Pulmonary artery endothelial cell (primary cell): ENCODE measurements around the gene DKKL1. TPM values are rescaled to one million over a fixed set of nuclear protein-coding genes. Genes with fewer than 3 reads are reported as not detected.

Experiments used
- DNase-seq: peaks from one replicate; pipeline ENCODE4 v3.0.0-alpha.2; 2011; ENCODE audit warnings: low read depth, low spot score
- total RNA-seq: library from RNA; depleted of rRNA; stranded (reverse); fragments of >200 nt; gene quantifications from 2 replicates; pipeline ENCODE4 v1.2.3, GENCODE V29; 2014

DKKL1 gene
- total RNA-seq, 1 donor from 2014 or later: not detected

- DNase-seq: no peak
Measured at GRCh38 chr19:49396738-49397505, 33.2 kb downstream of the DKKL1 start.

DNA sequence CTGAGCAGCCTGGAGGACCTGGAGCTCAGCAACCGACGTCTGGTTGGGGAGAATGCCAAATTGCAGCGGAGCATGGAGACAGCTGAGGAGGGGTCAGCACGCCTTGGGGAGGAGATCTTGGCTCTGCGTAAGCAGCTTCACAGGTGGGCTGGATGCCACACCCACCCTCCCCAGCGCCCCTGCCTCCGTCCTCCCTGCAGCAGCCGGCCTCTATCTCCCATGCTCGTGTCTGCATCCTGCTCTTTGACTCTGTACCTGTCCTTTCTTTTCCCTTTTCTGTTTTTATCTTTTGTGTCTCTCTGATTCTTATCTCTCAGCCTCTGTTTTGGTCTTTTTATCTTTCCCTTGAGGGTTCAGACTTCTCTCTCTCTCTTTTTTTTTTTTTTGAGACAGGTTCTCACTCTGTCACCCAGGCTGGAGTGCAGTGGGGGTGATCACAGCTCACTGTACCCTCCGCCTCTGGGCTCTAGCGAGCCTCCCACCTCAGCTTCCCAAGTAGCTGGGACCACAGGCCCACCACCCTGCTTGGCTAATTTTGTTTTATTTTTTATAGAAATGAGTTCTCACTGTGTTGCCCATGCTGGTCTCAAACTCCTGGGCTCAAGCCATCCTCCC is 34.4 kb downstream of the DKKL1 start:
- no peak for DNase-seq

DNA sequence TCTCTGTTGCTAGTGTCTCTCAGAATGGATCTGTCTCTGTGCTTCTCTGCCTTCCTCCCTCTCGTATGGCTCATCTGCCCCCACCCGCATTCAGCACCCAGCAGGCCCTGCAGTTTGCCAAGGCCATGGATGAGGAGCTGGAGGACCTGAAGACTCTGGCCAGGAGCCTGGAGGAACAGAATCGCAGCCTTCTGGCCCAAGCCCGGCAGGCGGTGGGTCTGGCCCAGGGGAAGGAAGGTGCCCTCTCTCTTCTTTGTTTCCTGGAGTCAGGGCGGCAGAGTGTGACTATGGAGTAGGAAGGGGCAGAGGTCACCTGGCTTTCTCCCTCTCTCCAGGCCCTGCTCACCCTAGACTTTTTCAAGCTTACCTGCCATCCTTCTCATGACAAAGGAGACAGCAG is 35.3 kb downstream of the DKKL1 start:
- DNase-seq: no peak

DNA sequence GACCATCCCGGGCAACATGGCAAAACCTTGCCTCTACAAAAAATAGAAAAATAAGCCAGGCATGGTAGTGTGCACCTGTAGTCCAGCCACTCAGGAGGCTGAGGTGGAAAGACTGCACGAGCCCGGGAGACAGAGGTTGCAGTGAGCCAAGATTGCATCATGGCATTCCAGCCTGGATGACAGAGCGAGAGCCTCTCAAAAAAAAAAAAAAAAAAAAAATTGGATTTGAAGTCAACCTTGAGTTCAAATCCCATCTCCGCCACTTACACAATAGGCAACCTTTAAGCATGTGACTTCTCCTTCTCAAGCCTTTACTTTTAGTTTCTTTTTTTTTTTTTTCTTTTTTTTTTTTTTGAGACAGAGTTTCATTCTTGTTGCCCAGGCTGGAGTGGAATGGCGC is 36.4 kb downstream of the DKKL1 start:
- no peak for DNase-seq

DNA sequence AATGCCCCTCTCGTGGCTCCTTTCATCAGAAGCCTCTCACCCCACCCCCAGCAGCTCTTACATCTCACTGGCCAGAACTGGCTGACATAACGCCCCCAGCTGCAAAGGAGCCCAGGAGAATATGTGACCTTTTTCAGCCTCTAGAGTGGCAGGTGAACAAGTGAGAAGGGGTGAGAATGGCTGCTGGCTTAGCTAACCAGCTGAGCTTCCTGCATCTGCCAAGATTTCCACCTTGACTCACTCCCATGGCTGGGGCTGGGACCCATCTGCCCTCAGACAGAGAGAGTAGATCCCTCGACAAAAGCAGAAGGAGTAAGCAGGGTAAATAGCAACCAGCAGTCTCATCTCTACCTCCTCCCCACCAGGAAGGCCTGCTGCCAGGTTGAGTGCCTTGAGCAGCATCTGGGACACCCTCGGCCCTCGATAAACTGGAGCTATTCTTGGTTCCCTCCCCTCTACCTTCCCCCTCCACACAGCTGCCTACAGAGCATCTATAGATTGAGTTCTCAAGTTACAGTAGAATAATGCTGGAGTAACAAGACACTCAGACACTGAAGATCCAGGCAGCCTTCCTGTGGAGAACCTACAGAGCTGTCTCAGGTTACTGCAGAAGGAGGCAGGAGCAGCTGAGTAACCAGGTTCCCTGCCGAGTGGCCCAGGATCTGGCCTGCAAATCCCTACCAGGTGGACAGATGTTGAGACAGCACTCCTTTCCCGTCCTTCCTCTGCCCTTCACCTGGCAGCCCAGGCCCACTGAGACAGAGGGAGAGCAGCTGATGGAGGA is 39.9 kb downstream of the DKKL1 start:
- no peak for DNase-seq

DNA sequence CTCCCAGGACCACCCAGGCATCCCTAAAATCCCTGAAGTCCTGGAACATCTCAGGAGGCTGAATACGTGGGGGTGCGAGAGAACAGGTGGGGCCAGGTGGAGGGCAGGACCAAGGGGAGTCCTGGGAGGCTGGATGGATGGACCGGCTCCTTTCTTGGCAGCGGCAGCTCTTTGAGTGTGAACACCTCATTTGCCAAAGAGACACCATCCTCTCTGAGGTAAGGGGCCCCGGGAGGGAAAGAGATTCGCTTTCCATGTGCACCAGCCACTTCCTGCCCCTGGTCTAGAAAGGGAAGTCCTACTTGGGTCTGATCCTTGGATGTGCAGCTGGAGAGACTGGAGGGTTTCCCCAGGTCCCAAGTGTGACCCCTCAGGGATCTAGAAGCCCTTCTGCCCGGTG is 43.4 kb downstream of the DKKL1 start:
- DNase-seq: no peak

DNA sequence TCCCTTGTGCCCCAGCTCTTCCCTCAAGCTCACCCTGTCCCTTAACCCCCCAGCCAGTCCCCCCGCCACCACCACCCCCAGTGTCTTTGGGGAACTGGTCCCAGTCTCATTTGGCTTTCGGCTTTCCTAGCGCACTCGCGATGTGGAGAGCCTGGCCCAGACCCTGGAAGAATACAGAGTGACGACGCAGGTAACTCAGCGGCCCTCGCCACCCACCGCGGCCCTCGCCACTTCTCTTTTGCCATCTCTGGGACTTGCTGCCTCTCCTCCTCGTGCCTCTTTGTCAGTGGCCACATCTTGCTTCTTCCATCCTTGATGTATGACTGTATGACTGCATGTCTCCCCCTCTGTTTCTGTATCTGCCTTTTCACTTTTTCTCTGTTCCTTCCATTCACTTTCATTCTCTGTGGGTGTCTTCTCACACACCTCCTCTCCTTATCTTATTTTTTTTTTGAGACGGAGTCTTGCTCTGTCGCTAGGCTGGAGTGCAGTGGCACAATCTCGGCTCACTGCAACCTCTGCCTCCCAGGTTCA is 43.9 kb downstream of the DKKL1 start:
- no peak for DNase-seq

DNA sequence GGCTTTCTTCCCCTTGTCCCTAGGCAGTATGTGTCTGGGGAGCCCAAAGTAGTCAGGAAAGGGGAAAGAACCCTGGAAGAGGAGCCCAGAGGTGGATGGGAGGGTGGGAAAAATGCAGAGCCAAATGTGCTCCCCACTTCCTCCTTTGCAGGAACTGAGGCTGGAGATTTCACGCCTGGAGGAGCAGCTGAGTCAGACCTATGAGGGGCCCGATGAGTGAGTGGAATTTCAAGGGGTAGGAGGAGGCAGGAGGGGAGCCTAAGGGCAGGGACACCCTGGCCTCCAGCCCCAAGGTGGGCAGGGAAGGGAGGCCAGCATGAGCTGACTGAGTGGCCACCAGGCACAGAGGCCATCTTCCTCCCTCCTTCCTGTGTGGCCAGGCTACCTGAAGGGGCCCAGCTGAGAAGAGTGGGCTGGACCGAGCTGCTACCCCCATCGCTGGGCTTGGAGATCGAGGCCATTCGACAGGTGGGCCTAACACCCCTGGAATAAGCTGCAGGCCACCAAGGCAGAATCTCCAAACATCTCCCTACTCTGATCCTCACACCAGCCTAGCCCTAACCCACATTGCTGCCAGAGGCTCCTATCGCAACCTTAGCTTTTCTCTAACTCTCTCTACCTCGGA is 45.3 kb downstream of the DKKL1 start:
- DNase-seq: no peak

GRCh38 chr19:49409441-49410029 is 45.9 kb downstream of the DKKL1 start:
- DNase-seq: no peak

- no peak for DNase-seq
Measured at GRCh38 chr19:49411681-49412326, 48.1 kb downstream of the DKKL1 start.

- no peak for DNase-seq
Measured at GRCh38 chr19:49413348-49413747, 49.7 kb downstream of the DKKL1 start.

- no peak for DNase-seq
Measured at GRCh38 chr19:49414256-49414655, 50.6 kb downstream of the DKKL1 start.

DNA sequence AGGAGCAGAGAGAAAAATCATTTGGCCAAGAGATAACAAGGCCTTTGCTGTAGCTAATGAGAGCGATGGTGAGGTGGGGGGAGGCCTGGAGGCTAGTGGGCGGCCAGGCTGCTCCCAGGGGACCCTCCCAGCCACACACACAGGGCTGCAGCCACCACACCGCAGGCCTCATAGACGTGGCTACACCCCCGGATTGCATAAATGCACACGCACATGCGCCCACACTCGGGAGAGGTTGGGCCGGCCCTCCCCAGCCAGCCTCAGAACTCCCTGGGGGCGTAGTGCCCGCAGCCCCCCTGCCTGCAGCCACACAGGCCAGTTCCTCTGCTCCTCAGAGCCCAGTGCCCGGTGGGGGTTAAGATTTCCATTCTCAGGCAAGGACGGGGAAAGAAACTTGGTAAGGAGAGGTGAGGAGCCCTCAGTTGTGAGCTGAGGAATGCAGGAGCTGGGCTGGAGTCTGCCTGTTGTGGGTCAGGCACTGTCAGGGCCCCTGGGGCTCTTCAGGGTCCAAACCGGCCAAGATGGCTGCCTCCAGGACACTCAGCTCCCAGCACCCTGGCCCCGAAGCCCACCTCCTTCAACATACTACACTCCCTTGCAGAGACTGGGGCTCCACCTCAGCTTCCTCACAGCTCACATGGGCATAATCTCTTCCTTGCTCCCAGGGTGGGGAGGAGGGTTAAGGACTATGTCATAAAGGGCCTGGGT is 51.6 kb downstream of the DKKL1 start:
- DNase-seq: no peak

GRCh38 chr19:49415810-49416200 is 52.1 kb downstream of the DKKL1 start:
- no peak for DNase-seq

DNA sequence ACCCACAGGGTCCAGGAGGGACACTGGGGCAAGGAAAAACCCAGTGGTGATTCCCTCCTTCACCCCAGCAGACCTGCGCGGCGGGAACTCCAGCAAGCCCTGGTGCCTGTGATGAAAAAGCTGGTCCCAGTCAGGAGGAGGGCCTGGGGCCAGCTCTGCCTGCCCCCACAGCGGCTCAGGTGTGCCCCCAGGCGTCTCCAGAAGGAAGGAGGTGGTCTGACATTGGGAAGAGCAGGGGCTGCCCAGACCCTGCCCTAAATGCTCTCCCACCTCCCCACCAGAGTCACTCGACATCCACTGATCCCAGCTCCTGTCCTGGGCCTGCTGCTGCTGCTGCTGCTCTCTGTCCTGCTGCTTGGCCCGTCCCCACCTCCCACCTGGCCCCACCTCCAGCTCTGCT is 53.4 kb downstream of the DKKL1 start:
- DNase-seq: no peak

GRCh38 chr19:49418511-49418910 is 54.8 kb downstream of the DKKL1 start:
- no peak for DNase-seq

GRCh38 chr19:49419173-49419572 is 55.5 kb downstream of the DKKL1 start:
- DNase-seq: no peak

- no peak for DNase-seq
Measured at GRCh38 chr19:49420227-49420626, 56.5 kb downstream of the DKKL1 start.

DNA sequence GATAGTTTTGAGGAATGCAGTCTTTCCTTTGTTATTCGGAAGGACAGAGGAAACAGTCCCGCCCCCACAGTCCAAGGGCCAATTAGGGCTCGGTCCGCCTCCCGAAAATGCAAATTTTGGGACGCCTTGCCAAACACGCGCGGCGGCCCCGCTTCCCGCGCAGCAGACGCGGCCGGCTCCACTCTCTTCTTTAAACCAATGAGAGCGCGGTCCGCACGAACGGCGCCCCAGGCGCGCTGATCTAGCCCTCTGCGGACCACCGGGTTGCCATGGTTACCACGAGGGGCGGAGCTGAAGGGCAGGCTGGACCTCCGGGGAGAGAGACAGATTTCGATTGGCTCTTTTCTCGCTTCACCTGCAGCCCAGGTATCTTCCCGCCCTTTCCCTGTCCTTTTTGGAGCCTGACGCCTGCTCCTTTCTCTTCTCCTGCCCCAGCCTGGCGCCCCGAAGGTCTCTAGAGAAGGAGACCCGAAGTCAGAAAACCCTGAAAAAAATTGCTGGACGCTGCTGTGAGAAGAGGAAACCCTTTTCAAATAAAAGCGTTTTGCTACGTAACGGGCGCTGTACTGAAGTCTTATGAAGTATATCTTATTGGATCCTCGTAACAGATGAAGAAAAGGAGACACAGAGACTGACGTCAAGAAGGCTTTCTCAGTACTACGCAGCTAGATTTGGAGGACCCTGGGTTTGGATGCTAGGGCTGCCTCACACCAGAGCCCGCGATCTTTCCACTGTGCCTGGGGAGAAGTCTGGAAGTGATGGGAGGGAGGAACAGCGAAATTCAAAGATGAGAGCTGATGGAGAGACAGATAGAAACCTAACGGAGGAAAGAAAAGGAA is 57.6 kb downstream of the DKKL1 start:
- DNase-seq: no peak
